ENCODE measurements around the gene TCF4. TPM values are rescaled to one million over a fixed set of nuclear protein-coding genes. Genes with fewer than 3 reads are reported as not detected.

TCF4 gene
- total and polyA plus RNA-seq, 4 donors = 14.3 to 356 (median 73.0) TPM

- WGBS, 2 donors = 11 to 34% methylated on average over 11 of the region's 11 CpGs
- peak; percentile 32 to 74 (median 68) for DNase-seq
- TF ChIP-seq, protein P1, sequence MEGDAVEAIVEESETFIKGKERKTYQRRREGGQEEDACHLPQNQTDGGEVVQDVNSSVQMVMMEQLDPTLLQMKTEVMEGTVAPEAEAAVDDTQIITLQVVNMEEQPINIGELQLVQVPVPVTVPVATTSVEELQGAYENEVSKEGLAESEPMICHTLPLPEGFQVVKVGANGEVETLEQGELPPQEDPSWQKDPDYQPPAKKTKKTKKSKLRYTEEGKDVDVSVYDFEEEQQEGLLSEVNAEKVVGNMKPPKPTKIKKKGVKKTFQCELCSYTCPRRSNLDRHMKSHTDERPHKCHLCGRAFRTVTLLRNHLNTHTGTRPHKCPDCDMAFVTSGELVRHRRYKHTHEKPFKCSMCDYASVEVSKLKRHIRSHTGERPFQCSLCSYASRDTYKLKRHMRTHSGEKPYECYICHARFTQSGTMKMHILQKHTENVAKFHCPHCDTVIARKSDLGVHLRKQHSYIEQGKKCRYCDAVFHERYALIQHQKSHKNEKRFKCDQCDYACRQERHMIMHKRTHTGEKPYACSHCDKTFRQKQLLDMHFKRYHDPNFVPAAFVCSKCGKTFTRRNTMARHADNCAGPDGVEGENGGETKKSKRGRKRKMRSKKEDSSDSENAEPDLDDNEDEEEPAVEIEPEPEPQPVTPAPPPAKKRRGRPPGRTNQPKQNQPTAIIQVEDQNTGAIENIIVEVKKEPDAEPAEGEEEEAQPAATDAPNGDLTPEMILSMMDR (IDR thresholded peaks at IDR 0.05; ENCODE audit: control extremely low read depth, extremely low read depth) = no peak
- no peaks in the 10 kb centered on the region for H3K9me3 ChIP-seq (ENCODE audit: control insufficient read depth in 4 of 4, insufficient read depth in 3 of 4, low read length in 3 of 4)
- peaks cover 0 to 58% (median 19%) of the 10 kb centered on the region in 5 donors for H3K4me1 ChIP-seq (ENCODE audit: control insufficient read depth in 5 of 5, insufficient read depth in 5 of 5, low read length in 5 of 5)
- H3K9ac ChIP-seq (ENCODE audit: insufficient read depth in 1 of 2, low read length in 2 of 2) = peak overlapping the region in 1 of 2 donors; percentile 90
- peak overlapping the region; percentile 12 for H3K4me3 ChIP-seq
- no peak for ATAC-seq (ENCODE audit: insufficient read depth, low FRiP score)
- peak overlapping the region in 1 of 2 donors; percentile 73 for H3K27ac ChIP-seq (ENCODE audit: low read depth in 1 of 2, low read length in 1 of 2)
- H3K27me3 ChIP-seq (ENCODE audit: control insufficient read depth in 3 of 3, insufficient read depth in 3 of 3, low read length in 2 of 3) = no peaks in the 10 kb centered on the region
- H3K36me3 ChIP-seq (ENCODE audit: control insufficient read depth in 4 of 4, insufficient read depth in 4 of 4, low read length in 4 of 4) = peaks cover 0 to 10% (median 4%) of the 10 kb centered on the region in 4 donors
Measured at GRCh38 chr18:55585920-55586561, 2.0 kb downstream of the TCF4 start.

DNA sequence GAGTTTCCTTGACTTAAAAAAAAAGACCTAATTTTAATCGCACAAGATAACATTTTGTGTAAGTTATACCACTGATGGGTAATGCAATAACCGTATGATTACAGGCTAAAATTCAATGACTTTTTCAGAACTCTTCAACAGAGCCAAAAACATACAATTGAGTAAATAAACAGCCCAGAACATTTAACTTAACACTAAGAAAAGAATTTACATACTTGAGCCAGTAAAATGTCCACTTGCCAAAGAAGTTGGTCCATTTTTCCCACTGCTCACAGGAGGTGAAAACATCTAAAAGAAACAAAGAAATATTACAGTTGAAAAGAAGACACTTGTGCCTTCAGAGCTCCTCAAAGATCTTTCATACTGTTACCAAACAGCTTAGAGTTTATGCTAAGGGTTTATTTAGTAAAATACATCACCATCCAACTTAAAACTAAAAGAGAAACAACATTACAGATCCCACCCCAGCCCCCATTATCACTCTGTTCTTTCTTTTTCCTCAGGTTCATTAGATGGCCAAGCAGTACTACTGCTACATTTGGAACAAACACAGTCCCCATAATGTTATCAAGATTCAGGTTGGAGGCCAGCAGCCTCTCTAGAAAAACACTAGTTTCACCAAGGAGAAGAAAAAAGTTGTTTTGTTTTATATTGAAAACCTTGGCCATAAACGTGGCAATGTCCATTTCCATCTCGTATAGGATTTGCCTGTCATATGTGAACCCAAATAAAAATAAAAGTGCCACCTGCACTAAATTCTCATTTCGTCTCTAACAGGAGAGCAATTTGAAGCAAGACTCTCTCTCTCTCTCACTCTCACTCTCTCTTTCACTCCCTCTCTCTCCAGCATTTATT lies 2.7 kb downstream of the TCF4 start:
- peak overlapping the region; percentile 12 for H3K4me3 ChIP-seq
- TF ChIP-seq, protein P1 (IDR thresholded peaks at IDR 0.05; ENCODE audit: control extremely low read depth, extremely low read depth) = no peak
- H3K27ac ChIP-seq (ENCODE audit: low read depth in 1 of 2, low read length in 1 of 2) = peak overlapping the region in 1 of 2 donors; percentile 73
- H3K9me3 ChIP-seq (ENCODE audit: control insufficient read depth in 4 of 4, insufficient read depth in 3 of 4, low read length in 3 of 4) = no peaks in the 10 kb centered on the region
- ATAC-seq (ENCODE audit: insufficient read depth, low FRiP score) (no peak), DNase-seq (peak in 2 of 3 donors; percentile 85 to 88)
- peaks cover 0 to 10% (median 4%) of the 10 kb centered on the region in 4 donors for H3K36me3 ChIP-seq (ENCODE audit: control insufficient read depth in 4 of 4, insufficient read depth in 4 of 4, low read length in 4 of 4)
- H3K27me3 ChIP-seq (ENCODE audit: control insufficient read depth in 3 of 3, insufficient read depth in 3 of 3, low read length in 2 of 3) = no peaks in the 10 kb centered on the region
- peaks cover 0 to 66% (median 26%) of the 10 kb centered on the region in 5 donors for H3K4me1 ChIP-seq (ENCODE audit: control insufficient read depth in 5 of 5, insufficient read depth in 5 of 5, low read length in 5 of 5)
- H3K9ac ChIP-seq (ENCODE audit: insufficient read depth in 1 of 2, low read length in 2 of 2) = peak overlapping the region in 1 of 2 donors; percentile 37
- 19 to 28% methylated on average over 5 of the region's 5 CpGs for WGBS, 2 donors

- Histone ChIP-seq H3K36me3 (ENCODE audit: control insufficient read depth in 4 of 4, insufficient read depth in 4 of 4, low read length in 4 of 4) (peaks cover 0 to 10% (median 4%) of the 10 kb centered on the region in 4 donors), H3K27ac (ENCODE audit: low read depth in 1 of 2, low read length in 1 of 2) (no peak overlapping the region), H3K27me3 (ENCODE audit: control insufficient read depth in 3 of 3, insufficient read depth in 3 of 3, low read length in 2 of 3) (no peaks in the 10 kb centered on the region), H3K9ac (ENCODE audit: insufficient read depth in 1 of 2, low read length in 2 of 2) (peak overlapping the region in 1 of 2 donors; percentile 37), H3K9me3 (ENCODE audit: control insufficient read depth in 4 of 4, insufficient read depth in 3 of 4, low read length in 3 of 4) (no peaks in the 10 kb centered on the region), H3K4me1 (ENCODE audit: control insufficient read depth in 5 of 5, insufficient read depth in 5 of 5, low read length in 5 of 5) (peaks cover 0 to 73% (median 27%) of the 10 kb centered on the region in 5 donors), H3K4me3 (no peak overlapping the region)
- 51 to 82% methylated on average over 2 of the region's 2 CpGs for WGBS, 2 donors
- ATAC-seq (ENCODE audit: insufficient read depth, low FRiP score) = no peak
- TF ChIP-seq, protein P1 (IDR thresholded peaks at IDR 0.05; ENCODE audit: control extremely low read depth, extremely low read depth) = no peak
- peak in 2 of 3 donors; percentile 89 for DNase-seq
Measured at GRCh38 chr18:55584201-55584600, 3.8 kb downstream of the TCF4 start.

All from lung (tissue), 12 donors.